GM21423 (cell line): ENCODE results near the gene CYB5R2.

Experiments
- ATAC-seq: cut with Tn5 transposase; IDR thresholded peaks from one replicate; pipeline ENCODE4 v1.9.1; 2021; ENCODE audit warnings: mild to moderate bottlenecking, moderate library complexity; ENCODE audit not compliant: unreplicated experiment

Gene CYB5R2

DNA sequence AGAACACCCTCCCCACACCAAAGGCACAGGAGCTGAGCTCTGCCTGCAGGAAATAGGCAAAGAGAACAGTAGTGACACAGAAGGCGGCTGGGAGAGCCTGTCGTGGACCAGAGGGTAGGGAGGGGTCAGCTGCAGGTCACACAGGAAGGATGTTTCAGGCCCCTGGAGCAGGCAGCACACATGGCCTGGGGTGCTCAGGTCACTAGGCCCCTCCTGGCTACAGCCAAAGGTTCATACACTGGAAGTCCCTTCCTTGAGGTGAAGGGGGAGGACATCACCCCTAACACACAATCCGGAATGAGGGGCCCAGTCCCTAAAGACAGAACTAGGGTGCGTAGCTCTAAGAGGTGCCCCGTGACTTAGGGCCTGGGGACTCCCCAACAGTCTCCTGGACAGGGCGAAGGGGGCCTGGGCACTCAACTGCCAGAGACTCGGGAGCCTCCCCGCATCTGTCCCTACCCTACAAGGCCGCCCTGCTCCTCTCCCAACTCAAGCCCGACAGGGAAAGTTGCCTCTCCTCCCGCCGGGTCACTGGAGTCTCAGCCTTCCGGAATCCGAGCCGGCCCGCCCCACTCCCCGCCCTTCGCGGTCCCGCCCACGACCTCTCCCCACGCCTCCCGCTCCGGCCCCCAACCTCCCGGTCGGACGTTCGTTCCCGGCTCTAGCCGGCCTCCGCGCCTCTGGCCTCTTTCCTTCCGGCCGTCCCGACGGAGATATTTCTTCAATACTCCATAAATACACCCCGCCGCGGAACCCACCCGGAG, at the start of gene CYB5R2:
Gene CYB5R2, minus strand, starts transcription at position 541 of the 764 bp plus-strand sequence. CDS start 675 bp downstream, outside the sequence.
- no peak for ATAC-seq

DNA sequence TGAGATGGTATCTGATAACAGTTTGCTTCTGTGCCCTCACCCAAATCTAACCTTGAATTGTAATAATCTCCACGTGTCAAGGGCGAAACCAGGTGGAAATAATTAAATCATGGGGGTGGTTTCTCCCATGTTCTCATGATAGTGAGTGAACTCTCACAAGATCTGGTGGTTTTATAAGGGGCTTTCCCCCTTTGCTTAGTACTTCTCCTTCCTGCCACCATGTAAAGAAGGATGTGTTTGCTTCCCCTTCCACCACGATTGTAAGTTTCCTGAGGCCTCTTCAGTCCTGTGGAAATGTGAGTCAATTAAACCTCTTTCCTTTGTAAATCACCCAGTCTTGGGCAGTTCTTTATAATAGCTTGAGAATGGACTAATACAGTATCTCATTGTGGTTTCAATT, 41.5 kb upstream of the CYB5R2 start:
- ATAC-seq = no peak

DNA sequence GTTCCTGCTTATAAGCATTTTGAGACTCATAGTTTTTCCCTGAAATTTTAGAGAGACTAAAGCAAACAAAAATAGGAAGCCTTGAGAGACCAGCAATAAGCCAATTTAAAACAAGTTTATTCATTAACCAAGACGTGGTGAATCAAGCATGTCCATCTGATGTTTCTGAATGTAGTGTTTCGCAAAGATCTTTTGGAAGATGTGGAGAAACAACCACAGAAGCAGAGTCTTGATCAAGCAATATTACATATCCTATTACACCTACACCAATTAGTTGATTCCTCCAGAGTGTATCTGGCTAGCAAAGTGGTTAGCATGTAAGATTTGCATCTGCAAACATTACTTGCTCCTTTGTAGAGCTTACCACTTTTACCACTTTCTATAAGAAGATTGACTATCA, 33.1 kb upstream of the CYB5R2 start, which contains the start of gene OVCH2:
Gene OVCH2, minus strand, starts transcription at position 101 of the 400 bp plus-strand sequence. Its CDS starts 83 bp downstream, at position 18.
- no peak for ATAC-seq

DNA sequence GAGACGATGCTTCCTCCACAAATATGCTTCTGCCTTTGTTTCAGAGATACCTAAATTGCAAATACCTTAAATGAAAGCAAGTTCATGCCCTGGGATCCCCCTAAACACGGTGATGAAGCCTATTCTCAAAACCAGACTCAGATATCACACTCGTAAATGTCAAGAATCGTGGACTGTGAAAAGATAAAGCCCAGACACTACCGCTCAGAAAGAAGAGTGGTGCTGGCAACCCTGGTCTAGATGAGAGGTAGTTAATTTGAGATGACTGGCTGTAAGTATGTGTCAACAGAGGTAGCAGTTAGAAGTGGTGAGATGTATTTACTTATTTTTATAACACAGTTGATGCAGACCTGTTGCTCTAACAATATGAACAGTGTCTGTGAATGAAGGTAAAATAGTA, 30.4 kb upstream of the CYB5R2 start:
- ATAC-seq = no peak

DNA sequence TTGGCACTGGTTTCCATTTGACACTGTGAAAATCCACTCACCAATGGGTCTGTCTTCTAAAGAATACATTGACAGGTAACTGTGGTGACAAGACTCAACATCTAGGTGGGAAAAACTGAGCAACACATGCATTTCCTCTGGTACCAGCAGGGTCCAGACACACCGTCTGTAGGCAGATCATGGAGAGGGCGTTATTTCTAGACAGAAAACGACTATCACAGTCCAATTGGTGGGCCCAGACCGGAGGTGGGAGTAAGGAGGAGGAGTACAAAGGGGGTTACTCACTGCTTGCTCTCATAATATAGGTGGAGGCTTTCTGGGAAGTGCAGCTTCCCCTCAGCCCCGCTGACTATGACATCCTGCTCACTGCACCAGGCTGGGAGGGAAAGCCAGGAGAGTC, 23.1 kb upstream of the CYB5R2 start:
- no peak for ATAC-seq

DNA sequence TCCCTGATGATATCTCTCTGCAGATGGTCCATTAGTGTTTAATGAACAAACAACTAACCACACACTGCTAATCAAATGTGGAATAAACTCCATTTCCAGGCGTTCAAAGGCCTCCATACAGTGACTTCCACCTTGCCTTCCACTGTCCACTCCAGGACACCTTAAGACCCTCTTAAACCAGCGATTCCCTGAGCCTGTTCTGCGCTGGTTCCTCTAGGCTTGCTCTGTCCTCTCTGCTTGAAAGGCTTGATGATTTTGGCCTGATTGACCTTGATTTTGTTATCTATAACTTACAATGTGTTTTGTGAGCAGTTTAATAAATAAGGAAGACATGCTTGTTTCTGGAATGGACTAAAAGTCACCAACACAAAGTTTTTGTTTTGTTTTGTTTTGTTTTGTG, 20.9 kb upstream of the CYB5R2 start:
- no peak for ATAC-seq

DNA sequence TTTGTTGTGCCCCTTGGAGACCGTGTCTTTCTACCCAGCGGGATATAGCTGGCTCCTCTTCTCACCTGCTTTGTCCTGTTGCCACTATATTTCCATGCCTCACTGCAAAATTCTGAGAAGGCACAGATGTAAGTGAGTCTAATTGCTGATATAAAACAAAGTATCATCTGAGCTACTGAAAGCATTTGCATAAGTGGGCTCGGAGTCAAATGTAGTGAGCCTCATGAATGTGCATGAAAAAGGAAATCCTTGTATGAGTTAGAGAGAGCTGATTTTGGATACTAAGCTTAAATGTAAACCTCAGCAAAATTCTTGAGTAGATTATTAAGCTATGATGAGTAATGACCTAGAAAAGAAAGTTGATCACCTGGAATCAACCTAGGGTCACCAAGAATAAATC, 19.1 kb upstream of the CYB5R2 start:
- ATAC-seq = no peak

DNA sequence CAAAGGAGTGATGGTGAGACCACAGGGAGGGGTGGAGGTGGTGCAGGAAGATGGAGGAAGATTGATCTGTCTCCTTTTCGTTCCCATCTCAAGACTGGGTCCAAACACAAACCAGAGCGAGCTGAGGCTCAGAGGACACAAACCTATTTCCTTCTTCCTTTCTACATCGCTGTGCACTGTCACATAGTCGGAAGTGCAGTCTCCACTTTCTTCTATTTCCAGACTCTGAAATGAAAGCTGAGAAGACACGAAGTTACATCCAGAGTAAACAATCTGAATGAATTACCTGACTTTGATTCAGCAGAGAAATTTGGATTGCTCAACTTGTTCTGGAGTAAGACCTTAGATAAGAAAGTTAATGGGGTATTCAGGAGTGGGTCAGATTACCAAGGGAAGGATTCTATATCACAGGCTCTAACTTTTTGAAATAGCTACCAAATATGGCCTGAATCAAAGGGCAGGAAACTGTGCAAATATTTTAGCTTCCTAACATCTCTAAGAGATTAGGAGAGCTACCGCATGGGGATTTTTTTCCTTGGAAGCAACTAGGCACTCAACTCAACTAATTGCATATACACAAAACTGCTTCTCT, 18.6 kb upstream of the CYB5R2 start:
- ATAC-seq = no peak

DNA sequence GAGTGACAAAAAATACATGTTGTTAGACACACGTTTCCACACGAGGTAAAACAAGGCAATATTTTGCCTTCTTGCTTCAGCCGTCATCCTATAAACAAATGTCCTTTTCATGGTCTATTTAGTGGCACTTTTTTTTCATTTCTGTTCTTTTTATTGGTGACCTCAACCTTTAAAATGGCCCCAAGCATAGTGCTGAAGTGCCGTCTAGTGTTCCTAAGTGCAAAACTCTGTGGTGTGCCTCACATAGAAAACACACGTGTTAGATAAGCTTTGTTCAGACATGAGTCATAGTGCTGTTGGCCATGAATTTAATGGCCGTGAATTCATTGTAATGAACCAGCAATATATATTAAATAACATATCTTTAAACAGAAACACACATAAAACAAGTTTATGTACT, 17.3 kb upstream of the CYB5R2 start:
- ATAC-seq = no peak

DNA sequence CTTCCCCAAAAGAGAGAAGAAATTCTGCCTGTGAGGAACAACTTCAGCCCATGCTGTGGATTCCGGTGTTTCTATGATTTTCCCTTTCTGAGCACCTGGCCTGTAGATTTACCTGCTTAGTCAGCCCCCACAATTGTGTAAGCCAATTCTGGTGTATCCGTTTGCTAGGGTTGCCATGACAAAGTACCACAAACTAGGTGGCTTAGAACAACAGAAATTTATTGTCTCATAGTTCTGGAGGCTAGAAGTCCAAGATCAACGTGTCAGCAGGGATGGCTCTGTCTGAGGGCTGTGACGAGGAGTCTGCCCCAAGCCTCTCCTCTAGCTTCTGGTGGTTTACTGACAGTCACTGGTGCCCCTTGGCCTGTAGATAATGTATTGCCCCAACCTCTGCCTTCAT, 15.9 kb upstream of the CYB5R2 start:
- no peak for ATAC-seq

DNA sequence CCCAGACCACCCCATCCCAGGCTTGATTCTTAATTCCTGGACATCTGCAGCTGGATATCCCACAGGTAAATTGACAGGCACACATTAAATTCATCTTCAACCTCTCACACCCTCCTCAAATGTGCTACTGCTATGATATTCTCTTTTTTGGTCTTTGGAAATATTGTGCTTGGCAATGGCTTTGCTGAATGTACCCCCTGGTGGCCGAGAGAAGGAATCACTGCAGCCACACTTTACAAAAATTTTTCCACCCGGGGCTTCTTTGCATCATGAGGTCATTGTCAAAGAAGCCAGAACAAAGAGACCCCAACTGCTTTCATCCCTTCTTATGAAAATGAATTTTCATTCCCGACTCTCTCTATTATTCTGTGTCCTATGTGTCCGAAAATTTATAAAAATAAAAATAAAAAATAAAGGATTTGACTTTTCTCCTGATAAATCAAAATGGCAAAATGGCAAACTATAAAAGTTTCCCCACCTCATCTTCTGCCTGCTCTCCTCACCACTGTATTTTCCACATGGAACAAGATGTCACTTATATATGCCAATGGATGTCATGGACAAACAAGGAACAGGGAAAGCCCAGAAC, 15.0 kb upstream of the CYB5R2 start:
- peak; percentile 67 for ATAC-seq

DNA sequence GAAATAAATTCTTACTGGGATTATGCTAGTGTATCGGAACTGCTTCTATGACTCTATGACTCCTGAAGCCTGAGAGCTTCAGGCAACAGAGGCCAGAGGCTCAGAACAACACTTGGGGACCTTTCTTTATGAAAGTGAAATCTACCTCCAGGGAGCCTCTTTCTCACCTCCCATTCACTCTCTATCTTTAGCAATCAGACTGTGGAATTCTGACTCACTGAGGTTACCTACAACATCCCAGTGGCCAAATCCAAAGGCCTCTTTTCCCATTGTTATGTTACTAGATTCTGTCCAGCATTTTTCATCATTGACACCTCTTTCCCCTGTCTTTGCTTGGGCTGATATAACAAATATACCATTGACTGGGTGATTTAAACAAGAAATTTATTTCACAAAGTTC, 14.1 kb upstream of the CYB5R2 start:
- ATAC-seq = no peak

DNA sequence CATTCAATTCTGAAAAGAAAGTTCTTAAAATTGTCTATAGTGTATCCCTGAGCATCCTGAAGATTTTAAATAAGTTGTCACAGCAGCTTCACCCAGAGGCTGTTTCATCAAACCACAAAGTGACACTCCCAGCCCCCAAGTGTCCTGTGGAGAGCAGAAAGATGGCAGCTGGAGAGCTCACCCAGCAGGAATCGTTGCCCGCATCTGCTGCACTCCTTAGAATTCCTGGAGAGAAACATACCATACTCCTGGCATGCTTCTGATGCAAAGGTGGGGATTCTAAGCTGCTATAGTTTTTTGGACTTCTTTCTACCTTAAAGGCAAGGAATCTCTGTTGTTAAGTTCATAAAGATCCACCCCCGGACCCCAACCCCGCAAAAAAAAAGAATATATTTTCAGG, 13.5 kb upstream of the CYB5R2 start:
- ATAC-seq = no peak

DNA sequence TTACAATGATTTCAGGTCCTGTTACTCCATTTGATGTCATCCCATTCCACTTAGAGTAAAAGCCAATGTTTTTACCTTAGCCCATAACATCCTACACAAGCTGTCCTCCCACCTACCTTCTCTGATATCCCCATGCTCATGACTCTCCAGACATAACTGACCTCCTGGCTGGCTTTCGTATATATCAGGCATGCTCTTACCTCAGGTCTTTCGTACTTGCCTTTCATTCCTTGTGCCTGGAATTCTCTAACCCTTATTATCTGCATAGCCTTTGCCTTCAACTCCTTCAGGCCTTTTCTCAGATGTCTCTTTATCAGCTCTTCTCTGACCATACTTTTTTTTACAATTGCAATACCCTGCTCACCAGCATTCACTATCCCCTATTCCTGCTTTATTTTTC, 10.3 kb upstream of the CYB5R2 start:
- ATAC-seq = no peak

DNA sequence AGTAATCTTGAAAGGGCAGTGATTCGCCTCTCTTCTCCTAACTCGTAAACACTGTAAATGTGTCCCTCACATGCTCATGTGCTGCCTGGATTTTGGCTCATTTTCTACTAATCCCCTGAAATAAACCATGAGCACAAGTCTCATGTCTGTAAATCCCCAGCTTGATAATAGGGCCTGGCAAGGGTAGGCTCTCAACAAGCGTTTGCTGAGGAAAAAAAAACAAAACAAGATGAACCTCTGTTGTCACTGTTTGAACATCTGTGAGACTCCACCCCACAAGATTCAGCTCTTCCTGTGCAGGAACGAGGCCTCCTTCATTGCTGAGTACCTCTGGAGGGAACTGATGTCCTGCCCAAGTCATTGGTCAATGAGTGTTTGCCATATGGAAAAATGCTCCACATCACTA, 4.5 kb upstream of the CYB5R2 start:
- no peak for ATAC-seq

DNA sequence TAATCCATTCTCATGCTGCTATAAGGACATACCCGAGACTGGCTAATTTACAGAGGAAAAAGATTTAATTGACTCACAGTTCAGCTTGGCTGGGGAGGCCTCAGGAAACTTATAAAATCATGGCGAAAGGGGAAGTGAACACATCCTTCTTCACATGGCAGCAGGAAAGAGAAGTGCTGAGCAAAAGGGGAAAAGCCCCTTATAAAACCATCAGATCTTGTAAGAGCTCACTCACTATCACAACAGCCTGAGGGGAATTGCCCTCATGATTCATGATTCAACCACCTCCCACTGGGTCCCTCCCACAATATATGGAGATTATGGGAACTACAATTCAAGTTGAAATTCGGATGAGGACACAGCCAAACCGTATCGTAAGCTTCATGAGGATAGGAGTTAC, 3.8 kb upstream of the CYB5R2 start:
- ATAC-seq = no peak

DNA sequence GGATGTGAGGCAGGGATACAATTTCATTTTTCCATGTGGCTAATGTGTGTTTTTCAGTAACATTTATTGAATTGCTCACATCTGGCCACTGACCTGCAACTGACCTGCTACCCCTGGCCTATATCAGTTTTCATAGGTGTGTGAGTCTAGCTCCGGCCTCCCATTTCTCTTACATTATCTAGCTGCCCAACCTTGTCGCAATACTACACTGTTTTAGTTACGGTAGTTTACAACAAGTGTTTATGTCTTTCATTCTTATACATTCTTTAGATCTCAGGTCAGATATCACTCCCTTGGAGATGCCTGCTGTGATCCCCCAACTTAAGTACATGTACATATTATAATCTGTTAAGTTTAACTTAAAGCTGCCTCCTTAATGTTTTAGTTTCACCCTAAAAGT, 2.3 kb upstream of the CYB5R2 start:
- ATAC-seq = no peak

DNA sequence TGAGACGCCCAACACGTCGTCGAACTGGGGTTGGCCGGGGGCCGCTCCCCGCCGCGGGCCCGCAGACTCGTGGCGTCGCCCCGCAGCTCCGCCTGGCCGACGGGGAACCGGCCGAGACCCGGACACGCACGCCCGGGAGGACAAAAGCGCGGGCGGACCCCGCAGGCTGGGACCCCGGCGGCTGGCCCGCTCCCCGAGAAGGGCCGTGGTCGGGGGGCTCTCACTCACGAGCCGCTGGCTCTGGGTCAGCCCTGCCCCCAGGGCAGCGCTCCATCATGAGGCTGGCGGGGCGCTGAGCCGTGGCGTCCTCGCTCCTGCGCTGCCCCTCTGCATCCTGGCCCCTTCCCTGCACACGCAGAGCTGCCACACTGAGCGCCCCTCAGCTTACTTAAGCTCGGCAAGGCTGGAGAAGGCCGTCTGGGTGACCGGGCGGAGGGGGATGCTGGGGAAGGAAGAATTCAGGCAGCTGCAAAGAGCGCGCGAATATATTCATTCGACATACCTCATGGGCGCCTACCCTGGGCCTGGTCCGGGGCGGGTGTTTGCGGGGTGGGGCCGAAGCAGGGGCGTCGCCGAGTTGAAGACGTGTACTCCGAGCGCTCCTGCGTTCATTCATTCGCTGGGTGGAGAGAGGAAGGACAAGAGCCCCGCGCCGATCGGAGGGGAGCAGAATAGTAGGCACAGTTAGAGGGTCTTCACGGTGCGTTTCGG, 579 bp upstream of the CYB5R2 start:
- ATAC-seq = no peak

DNA sequence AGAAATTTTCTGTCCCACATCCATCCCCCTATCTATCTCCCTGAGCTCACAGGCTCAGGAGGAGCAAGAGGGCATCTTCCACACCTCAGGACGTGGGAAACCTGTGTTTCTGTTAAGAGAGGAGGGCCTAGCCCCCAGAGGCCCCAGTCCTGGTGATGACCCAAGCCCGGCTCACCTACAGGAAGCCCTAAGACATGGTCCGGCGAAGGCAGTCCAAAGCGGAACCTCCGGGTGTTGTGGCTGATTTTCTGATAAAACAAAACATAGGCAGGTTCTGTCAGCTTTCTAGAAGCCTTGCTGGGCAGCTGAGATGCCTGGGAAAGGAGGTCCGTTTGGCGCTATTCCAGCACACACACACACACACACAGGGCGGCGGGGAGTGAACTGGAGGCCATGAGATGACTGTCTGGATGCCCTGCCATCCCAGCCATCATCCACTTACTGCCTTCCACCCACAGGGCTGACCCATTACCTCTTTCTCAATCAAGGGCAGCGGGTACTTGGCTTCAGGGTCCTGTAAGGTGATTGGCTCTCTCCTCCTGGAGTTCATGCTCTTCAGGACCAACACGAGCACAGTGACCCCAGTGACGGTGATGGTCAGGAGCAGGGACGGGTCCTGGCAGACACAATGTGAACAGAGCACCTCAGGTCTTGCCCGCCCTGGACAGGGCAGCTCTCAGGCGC, 882 bp downstream of the CYB5R2 start:
- peak; percentile 12 for ATAC-seq

DNA sequence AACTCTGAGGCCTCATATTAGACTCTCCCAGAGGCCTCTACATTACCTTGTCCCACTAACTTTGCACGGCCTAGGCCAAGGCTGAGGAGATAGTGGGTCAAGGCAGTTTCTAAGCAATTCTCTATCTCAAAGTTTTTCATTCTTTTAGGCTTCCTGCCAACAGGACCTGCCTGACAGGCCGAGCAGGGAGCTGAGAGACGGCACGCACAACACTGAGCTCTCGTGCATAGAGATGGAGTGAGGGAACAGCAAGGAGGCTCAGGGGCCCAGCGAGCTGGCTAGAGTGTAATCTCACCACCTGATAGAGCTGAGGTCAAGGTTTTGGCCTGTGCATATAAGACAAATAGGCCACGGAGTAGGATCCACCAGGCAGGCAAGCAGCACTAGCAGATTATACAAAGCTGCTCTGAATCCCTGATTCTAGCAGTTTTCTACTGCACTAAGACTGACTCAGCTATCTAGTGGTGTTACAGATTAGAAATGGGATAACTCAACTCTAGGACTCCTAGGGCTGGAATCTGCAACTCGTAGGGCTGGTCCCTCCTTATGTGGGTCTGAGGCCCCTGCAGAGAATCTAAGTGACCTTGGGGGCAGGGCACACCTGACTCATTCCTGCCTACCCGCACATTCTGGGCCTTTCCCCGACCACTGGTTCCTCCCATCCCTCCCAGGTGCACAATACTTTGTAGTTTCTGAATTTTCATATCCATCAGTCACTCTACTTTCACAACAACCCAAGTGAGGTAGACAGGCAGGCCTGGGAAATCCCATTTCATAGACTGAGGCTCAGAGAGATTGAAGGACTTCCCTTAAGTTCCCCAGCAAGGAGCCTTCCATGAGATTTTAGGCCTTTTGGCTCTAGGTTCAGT, 1.7 kb downstream of the CYB5R2 start:
- peak; percentile 68 for ATAC-seq
